Sciatic nerve (tissue), 2 donors: ENCODE measurements around the gene LRATD1. TPM values are rescaled to one million over a fixed set of nuclear protein-coding genes. Genes with fewer than 3 reads are reported as not detected.

Source experiments
- ATAC-seq: fragments of 200-7000 bp; cut with Tn5 transposase; one replicate; pipeline ENCODE4 v1.9.1; 2020; ENCODE audit warnings: mild to moderate bottlenecking, moderate library complexity
- DNase-seq: peaks from one replicate; pipeline ENCODE4 v3.0.0-alpha.2; 2020; ENCODE audit warnings: low spot score
- intact Hi-C: fragments of 100-400 bp; cut with DNase I; formaldehyde crosslinking; loops from one replicate; pipeline ENCODE4 v1.14.2; 2022
- total RNA-seq: library from RNA; stranded (reverse); fragmentation: NEBNext Ultra II Directional; extraction: Animal tissue kit (Norgen Biotek cat#: 25700); gene quantifications from one replicate; pipeline ENCODE4 v1.2.1, GENCODE V29; 2021
- donor health status: DM: no; HTN: no; CAD: no.
- donor health status: DM: no; HTN: no; CAD: no.

The LRATD1 gene
- total RNA-seq, 1 donor from 2014 or later: 3.0 TPM

- no peak for DNase-seq
- no peak for ATAC-seq
- intact Hi-C loops: no loop called here
These were observed 3.6 kb upstream of the LRATD1 start for GRCh38 chr2:14628901-14629300.

GRCh38 chr2:14631406-14632040 lies 994 bp upstream of the LRATD1 start:
- intact Hi-C loops: no loop called here
- ATAC-seq: no peak
- DNase-seq: no peak

GRCh38 chr2:14633061-14633460 lies 544 bp downstream of the LRATD1 start:
- ATAC-seq (no peak), DNase-seq (no peak)
- intact Hi-C loops: no loop called here

DNA sequence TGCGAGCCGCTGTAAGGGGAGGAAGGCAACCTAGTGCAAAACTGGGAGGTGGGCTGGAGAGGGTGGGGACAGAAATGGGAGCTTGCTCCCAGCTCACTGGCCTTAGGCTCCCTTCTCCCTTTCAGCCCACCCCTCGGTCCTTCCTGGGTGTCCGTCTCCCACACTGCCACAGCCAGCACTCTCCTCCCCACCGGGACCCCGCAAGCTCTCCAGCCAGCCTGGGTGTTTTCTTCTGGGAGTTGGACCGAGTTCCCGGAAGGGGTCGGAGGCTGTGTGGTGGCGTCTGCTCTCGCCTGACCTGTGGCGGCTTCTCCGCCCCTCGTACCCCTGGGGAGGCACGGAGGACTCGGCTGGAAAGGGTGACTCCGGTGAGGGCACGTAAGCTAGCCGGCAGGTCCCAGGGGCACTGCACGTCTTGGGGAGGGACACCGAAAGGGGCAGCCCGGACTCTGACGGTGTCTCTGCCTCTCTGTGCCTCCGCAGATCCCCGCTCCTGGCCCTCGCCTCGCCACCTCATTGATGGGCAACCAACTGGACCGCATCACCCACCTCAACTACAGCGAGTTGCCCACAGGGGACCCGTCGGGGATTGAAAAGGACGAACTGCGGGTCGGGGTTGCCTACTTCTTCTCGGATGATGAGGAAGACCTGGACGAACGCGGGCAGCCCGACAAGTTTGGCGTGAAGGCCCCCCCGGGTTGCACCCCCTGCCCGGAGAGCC lies 1.1 kb downstream of the LRATD1 start:
- intact Hi-C loops: no loop called here
- DNase-seq: peak; percentile 55

DNA sequence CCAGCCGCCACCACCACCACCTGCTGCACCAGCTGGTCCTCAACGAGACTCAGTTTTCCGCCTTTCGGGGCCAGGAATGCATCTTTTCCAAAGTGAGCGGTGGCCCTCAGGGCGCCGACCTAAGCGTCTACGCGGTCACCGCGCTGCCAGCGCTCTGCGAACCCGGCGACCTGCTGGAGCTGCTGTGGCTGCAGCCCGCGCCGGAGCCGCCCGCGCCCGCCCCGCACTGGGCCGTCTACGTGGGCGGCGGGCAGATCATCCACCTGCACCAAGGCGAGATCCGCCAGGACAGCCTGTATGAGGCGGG lies 1.6 kb downstream of the LRATD1 start:
- intact Hi-C loops: no loop called here
- DNase-seq: no peak

More for the DNA sequence above, 1.1 kb downstream of the LRATD1 start:
- no peak for ATAC-seq

DNA sequence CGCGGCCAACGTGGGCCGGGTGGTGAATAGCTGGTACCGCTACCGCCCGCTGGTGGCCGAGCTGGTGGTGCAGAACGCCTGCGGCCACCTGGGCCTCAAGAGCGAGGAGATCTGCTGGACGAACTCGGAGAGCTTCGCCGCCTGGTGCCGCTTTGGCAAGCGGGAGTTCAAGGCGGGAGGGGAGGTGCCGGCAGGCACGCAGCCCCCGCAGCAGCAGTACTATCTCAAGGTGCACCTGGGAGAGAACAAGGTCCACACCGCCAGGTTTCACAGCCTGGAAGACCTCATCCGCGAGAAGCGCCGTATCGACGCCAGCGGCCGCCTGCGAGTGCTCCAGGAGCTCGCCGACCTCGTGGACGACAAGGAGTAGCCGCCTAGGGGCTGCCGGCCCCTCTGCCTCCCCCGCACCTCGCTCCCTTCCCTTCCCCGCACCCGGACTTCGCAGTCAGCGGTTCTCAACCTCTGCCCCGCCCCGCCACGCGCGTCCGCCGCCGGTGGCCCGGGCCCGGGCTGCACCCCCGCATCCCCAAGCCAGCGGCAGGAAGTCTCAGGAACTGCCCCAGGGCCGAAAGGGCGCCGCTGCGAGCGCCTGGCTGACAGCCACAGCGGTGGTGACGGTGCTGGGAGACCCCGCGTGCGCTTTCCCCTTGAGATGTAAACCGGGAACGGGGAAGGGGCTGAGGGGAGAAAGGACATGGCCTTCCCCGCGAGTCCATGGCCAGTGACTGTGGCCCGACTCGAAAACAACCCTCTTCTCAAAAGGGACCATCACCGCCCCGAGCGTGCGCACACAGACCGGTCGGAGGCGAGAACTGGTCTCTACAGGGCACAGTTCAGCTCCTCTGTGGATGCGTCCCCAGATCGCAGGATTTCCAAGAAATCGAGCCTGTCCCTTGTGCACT lies 2.2 kb downstream of the LRATD1 start:
- ATAC-seq (peak; percentile 79), DNase-seq (peak; percentile 80)
- intact Hi-C loops: no loop called here

More for the DNA sequence above, 1.6 kb downstream of the LRATD1 start:
- no peak for ATAC-seq

DNA sequence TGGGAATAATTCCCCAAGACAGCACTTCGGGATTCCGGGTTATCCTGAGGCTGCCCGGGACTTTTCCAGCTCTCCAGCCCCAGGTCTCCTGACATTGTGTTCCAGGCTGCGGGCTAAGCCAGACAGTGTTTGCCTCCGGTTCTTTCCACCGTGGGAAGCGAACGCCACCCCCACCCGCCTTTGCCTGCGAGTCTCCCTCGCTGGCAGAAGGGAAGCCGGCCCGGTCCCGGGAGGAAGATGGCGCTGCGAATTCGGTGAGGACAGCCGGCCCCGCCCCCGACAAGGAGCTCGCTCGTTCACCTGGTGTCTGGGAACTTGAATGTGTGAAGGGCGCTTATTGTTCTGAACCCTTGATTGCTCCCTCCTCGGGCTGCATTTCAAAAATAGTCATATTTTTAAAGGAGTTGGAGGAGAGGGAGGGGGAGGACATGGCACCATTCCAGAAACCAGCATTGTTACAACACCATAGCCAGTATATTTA lies 2.9 kb downstream of the LRATD1 start:
- ATAC-seq (peak; percentile 73), DNase-seq (peak; percentile 78)
- intact Hi-C loops: no loop called here

GRCh38 chr2:14638488-14638887 lies 6.0 kb downstream of the LRATD1 start:
- intact Hi-C loops: no loop called here
- DNase-seq (no peak), ATAC-seq (no peak)

- ATAC-seq (no peak), DNase-seq (no peak)
- intact Hi-C loops: no loop called here
These were observed 8.6 kb downstream of the LRATD1 start for GRCh38 chr2:14641116-14641515.

GRCh38 chr2:14642499-14642898 lies 10.0 kb downstream of the LRATD1 start:
- no peak for DNase-seq
- intact Hi-C loops: no loop called here
- no peak for ATAC-seq

DNA sequence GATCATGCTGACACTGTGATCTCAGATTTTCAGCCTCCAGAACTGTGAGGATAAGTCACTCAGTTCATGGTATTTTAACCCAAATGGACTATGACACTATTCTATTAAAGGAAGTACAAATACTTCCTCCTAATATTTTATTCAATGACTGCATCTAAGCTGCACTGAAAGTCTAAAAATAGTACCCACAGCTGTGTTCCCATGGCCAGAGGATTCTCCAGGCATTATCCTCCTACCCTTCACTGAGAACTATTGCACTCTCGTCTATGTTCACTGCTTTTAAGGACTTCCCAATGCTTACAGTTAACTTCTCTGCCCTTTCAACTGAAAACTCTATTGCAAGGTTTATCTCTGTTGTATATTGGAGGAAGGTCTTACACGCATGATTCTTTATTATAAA lies 15.2 kb downstream of the LRATD1 start:
- no peak for DNase-seq
- intact Hi-C loops: no loop called here
- no peak for ATAC-seq

DNA sequence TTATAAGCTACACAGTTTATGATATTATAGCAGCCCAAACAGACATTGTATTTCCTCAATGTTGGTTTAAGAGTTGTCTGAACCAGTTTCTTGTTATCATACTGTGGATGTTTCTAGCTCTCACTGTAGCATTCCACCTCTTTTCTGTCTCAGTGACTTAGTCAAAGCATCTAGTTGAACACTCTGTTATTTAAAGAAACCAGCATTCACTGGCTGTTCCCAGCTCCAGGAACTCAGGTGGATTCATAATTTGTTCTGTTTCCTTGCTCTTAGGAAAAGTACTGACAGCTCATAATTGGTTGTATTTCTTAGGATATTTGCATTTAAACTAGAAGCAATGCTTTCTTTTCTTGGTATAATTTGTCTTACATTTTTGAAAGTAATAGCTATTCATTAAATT lies 17.5 kb downstream of the LRATD1 start:
- ATAC-seq (no peak), DNase-seq (no peak)
- intact Hi-C loops: loop anchor here (5.0 kb wide), 1 partner anchor 1048 kb away; no protein-coding TSS in a partner anchor

DNA sequence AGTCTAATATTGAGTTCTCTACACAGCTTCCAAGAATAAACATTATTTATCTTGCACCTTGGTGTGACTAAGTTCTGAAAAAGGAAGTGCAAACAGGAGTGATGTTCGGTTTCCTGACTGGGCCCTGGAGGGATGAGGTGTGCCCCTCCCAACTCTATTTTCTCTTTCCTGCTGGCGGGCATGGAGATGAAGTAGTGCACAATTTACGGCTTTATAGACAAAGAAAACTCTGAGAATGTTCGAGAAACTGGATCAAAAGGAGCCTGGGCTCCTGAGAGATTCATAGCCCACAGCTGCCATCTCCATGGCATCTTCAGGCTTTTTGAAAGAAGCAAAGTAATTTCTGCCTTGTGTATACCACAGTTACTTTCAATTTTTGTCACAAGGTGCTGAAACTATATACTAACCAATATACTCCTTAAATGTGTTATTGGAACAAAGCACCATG lies 22.3 kb downstream of the LRATD1 start:
- intact Hi-C loops: loop anchor here (5.0 kb wide), 1 partner anchor 1053 kb away; no protein-coding TSS in a partner anchor

DNA sequence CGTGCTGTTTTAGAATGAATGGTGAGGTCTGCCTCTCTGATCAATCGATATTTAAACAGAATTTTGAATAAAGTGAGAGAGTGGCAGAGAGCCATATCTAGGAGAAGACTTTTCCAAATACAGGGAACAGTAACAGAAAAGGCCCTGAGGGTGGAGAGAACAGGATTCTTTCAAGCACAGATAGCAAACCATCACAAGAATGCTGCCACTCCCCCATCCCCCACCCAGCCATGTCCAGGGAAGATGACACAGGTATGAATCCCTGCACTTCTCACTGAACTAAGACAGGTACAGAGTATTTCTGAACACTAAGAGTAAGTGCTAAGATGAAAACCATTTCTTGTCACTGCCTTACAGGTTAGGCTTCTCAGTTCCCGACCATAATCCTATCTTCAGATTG lies 23.6 kb downstream of the LRATD1 start:
- DNase-seq (no peak), ATAC-seq (no peak)
- intact Hi-C loops: no loop called here

More for the DNA sequence above, 22.3 kb downstream of the LRATD1 start:
- ATAC-seq: no peak
- DNase-seq: no peak

- no peak for DNase-seq
- intact Hi-C loops: no loop called here
- ATAC-seq: no peak
These were observed 28.6 kb downstream of the LRATD1 start for GRCh38 chr2:14661163-14661562.

DNA sequence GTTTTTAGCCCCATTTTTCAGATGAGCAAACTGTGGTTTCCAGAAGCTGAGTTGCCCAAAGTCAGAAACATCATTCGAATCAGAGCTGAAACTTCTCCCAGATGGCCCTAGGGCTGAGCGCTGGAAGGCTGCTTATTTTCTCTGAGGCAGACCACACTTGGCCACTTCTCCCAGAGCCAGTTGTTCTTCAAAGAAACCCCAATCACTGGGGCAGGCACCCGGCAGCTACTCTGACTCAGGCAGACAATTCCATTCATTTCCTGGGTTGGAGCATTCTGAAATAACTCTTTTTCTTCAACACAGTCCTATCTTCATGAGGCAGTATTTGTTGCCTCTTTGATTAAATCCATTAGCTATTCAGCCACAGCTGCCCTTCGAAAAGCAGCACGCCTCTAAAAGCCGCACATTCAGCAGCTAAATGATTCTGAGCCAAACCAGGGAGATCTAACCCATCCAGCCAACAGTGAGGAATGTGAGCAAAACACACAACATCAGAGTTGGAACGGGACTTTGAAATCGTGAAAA lies 40.9 kb downstream of the LRATD1 start:
- DNase-seq (no peak), ATAC-seq (peak; percentile 36)
- intact Hi-C loops: no loop called here

- intact Hi-C loops: no loop called here
- DNase-seq: no peak
- no peak for ATAC-seq
These were observed 43.0 kb downstream of the LRATD1 start for GRCh38 chr2:14675489-14675888.

GRCh38 chr2:14676371-14676770 lies 43.9 kb downstream of the LRATD1 start:
- DNase-seq (no peak), ATAC-seq (no peak)
- intact Hi-C loops: no loop called here

DNA sequence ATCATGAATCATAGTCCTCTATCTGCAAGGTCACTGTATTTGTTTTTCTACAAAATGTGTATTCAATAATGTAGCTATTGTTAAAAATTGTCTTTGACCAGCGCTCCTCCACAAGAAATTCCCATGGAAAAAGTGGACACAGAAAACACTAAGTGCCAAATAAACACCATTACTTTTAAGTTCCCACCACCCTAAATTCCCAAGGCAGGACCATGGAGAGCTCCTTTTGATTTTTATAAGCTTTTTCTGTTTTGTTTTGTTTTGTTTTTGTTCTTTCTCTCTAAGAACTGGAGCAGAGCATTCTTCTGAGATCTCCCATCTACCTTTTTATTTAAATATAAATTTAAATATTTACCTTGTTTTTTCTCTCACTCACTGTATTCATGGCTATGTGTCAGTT lies 44.5 kb downstream of the LRATD1 start:
- no peak for ATAC-seq
- intact Hi-C loops: no loop called here
- DNase-seq: no peak
